Retina (tissue), 1 donor: ENCODE data around the gene HSD3B7.

Experiments
- DNase-seq: peaks from one replicate; pipeline ENCODE4 v3.0.0-alpha.2; 2016

HSD3B7 gene

DNA sequence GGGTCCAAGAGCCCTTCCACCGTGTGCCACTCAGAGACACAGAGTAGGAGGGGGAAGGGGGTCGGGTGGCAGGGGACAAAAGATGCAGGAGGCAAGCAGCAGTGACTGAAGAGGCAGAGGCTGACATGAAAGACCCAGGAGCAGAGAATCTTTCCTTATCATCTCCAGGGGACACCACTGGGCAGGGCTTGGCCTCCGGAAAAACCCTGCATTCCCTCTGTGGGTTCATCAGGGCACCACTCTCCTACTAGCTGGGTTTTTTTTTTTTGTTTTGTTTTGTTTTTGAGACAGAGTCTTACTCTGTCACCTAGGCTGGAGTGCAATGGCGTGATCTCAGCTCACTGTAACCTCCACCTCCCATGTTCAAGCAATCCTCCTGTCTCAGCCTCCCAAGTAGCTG, 46.3 kb downstream of the HSD3B7 start:
- DNase-seq: no peak

DNA sequence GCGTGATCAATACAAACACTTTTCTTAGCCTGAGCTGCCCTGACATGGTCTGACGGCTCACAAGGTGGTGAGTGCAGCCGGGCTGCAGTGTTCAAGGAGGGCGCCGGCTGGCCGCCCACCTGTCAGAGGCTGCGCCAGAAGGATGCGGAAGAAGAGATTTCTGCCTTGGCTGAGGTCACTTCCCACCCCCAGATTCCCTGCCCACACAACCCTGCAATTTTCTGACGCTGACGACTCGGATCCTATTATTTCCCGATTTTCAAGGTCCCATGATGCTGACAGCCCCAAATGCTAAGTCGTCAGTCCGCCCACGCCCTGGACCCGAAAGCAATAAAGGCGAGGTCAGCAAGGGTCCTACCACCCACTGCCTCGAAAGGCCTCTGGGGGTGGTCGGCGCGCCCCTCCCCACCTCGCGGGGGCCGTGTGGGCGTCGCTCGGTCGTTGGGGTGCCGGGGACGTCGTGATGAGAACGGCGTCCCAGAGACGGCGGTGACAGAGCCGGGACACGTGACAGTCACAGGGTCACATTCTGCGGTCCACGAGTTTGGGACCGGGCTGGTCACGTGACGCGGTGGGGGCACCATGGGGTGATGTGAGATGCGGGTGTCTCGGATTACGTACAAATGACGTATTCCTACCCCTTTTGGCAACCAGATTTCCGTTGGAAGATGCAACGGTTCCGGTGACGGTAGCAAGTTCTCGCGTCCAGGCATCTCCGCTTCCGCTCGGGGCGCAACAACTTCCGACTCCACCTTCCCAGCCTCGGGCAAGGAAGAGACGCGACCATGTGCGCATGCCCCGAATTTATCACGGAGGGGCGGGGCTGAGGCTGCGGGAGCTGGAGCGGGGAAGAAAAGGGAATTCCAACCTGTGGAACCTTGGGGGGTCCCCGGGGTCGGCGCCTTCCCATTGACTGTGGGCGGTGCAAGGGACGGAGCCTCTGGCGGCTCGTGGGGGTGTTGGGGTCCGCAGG, 48.0 kb downstream of the HSD3B7 start, which contains the start of gene STX4:
Gene STX4, plus strand, starts transcription at position 823 of the 973 bp plus-strand sequence. CDS start 248 bp downstream, outside the sequence.
- DNase-seq: peak; percentile 96

DNA sequence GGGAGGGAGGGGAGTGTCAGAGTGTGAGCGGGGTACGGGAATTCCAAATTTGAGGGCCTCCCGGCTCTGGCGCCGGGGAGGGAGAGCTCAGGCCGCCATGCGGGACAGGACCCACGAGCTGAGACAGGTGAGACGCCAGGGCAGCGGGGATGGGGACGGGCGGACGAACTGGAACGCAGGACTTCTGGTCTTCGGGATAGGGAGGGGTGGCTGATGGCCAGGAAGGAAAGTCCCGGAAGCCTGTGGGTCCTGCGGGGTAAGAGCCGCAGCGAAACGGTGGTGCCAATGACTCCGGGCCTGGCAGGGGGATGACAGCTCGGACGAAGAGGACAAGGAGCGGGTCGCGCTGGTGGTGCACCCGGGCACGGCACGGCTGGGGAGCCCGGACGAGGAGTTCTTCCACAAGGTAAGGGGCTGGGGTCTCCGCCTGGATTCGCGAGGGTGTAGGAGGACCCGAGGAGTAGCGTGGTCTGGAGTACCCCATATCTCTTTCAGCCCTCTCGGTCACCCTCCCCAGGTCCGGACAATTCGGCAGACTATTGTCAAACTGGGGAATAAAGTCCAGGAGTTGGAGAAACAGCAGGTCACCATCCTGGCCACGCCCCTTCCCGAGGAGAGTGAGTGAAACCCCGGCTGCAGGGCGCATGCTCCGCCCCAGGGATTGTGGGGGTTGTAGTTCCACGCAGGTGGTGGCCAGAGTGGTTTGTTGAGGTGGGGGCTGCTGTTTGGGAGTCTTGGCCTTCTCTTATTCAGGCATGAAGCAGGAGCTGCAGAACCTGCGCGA, 48.9 kb downstream of the HSD3B7 start:
- DNase-seq: peak; percentile 86

DNA sequence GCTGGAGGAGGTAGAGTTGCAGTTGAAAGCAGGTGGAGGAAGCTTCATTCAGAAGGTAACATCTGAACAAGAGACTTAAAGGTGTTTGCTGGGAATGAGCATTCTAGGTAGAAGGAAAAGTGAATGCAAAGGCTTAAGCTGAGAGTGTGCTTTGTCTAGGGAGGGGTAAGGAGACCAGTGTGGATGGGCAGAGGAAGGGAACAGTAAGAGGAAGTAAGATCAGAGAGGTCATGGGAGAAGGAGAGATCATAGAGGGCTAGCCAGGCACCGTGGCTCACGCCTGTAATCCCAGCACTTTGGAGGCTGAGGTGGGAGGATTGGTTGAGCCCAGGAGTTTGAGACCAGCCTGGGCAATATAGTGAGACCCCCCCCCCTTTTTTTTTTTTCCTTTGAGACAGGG, 51.7 kb downstream of the HSD3B7 start:
- DNase-seq: no peak
